Smooth muscle cell (in vitro differentiated cells): Measurements from ENCODE around the gene AFG1L. TPM values are rescaled to one million over a fixed set of nuclear protein-coding genes. Genes with fewer than 3 reads are reported as not detected.

ENCODE experiments used
- DNase-seq: peaks from one replicate; lab custom pipeline; 2025; ENCODE audit not compliant: unreplicated experiment; lab: John Stamatoyannopoulos, UW
- H2AFZ ChIP-seq: fragments of 200-600 bp; sonication (generic); 2 replicates; pipeline ENCODE4 v1.6.0; 2016; ENCODE audit warnings: antibody characterized with exemption, low read depth, mild to moderate bottlenecking
- H3F3A ChIP-seq: fragments of 200-600 bp; sonication (generic); 2 replicates; pipeline ENCODE4 v1.6.0; 2017; ENCODE audit warnings: antibody characterized with exemption, low read depth
- H3K27ac ChIP-seq: fragments of 200-600 bp; sonication (generic); 2 replicates; pipeline ENCODE4 v1.5.1; 2016; ENCODE audit warnings: low read depth, mild to moderate bottlenecking
- H3K27me3 ChIP-seq: fragments of 200-600 bp; sonication (generic); 2 replicates; pipeline ENCODE4 v1.6.1; 2016; ENCODE audit warnings: low read depth, mild to moderate bottlenecking
- H3K36me3 ChIP-seq: fragments of 200-600 bp; sonication (generic); 2 replicates; pipeline ENCODE4 v1.5.1; 2016; ENCODE audit warnings: low read depth
- H3K4me1 ChIP-seq: fragments of 200-600 bp; sonication (generic); 2 replicates; pipeline ENCODE4 v1.5.1; 2016; ENCODE audit warnings: low read depth
- H3K4me2 ChIP-seq: fragments of 200-600 bp; sonication (generic); 2 replicates; pipeline ENCODE4 v1.6.0; 2016; ENCODE audit warnings: mild to moderate bottlenecking
- H3K4me3 ChIP-seq: fragments of 200-600 bp; sonication (generic); 2 replicates; pipeline ENCODE4 v1.5.1; 2016; ENCODE audit warnings: mild to moderate bottlenecking
- H3K79me2 ChIP-seq: fragments of 200-600 bp; sonication (generic); 2 replicates; pipeline ENCODE4 v1.6.0; 2016; ENCODE audit warnings: low read depth, mild to moderate bottlenecking
- H3K9ac ChIP-seq: fragments of 200-600 bp; sonication (generic); 2 replicates; pipeline ENCODE4 v1.6.0; 2016; ENCODE audit warnings: low read depth
- H3K9me3 ChIP-seq: fragments of 200-600 bp; sonication (generic); replicated peaks from 2 replicates; pipeline ENCODE4 v1.5.1; 2016; ENCODE audit warnings: low read depth
- H4K20me1 ChIP-seq: fragments of 200-600 bp; sonication (generic); 2 replicates; pipeline ENCODE4 v1.6.0; 2016; ENCODE audit warnings: low read depth
- WGBS: methylation state at CpG from one replicate; pipeline ENCODE4 v1.1.7; 2016; ENCODE audit warnings: low lambda C conversion rate; 5-methylcytosine and 5-hydroxymethylcytosine counted together
- polyA plus RNA-seq: library from polyadenylated mRNA; unstranded; fragments of >200 nt; fragmentation: Nextera tagmentation; extraction: Ambion mirVana; gene quantifications from 2 replicates; pipeline ENCODE4 v1.2.1, GENCODE V29; 2016
- total RNA-seq: library from RNA; depleted of rRNA; stranded (reverse); fragments of >200 nt; gene quantifications from 2 replicates; pipeline ENCODE4 v1.2.3, GENCODE V29; 2014
- TF ChIP-seq, protein P1 (sequence below): fragments of 200-600 bp; sonication (generic); IDR thresholded peaks from 2 replicates; pipeline ENCODE4 v1.5.1; 2017; ENCODE audit warnings: borderline replicate concordance, mild to moderate bottlenecking, antibody characterized with exemption; ENCODE audit not compliant: insufficient read depth, poor library complexity, severe bottlenecking

Gene AFG1L
- total and polyA plus RNA-seq, 2 experiments from 2014 or later: 4.0 to 5.7 TPM

DNA sequence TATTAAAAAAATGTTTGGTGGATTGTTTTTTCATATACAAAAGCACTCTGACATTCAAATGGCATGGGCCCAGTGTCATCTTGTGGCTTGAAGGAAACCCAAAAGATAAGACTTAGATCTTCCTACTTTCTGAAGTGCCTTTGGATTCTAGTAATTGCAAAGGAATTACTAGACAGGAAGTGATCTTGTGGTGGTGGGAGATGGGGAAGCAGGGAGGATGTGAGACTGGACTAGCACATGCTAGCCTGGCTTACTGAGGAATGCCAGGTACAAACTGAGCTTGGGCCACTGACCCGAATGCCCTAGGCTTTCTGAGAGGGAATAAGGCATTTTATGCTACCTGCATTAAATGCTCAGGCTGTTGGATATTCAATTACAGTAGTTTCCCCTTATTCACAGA, 59.0 kb downstream of the AFG1L start:
- TF ChIP-seq, protein P1, sequence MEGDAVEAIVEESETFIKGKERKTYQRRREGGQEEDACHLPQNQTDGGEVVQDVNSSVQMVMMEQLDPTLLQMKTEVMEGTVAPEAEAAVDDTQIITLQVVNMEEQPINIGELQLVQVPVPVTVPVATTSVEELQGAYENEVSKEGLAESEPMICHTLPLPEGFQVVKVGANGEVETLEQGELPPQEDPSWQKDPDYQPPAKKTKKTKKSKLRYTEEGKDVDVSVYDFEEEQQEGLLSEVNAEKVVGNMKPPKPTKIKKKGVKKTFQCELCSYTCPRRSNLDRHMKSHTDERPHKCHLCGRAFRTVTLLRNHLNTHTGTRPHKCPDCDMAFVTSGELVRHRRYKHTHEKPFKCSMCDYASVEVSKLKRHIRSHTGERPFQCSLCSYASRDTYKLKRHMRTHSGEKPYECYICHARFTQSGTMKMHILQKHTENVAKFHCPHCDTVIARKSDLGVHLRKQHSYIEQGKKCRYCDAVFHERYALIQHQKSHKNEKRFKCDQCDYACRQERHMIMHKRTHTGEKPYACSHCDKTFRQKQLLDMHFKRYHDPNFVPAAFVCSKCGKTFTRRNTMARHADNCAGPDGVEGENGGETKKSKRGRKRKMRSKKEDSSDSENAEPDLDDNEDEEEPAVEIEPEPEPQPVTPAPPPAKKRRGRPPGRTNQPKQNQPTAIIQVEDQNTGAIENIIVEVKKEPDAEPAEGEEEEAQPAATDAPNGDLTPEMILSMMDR: no peak
- no peaks in the 10 kb centered on the region for H3K9me3 ChIP-seq

DNA sequence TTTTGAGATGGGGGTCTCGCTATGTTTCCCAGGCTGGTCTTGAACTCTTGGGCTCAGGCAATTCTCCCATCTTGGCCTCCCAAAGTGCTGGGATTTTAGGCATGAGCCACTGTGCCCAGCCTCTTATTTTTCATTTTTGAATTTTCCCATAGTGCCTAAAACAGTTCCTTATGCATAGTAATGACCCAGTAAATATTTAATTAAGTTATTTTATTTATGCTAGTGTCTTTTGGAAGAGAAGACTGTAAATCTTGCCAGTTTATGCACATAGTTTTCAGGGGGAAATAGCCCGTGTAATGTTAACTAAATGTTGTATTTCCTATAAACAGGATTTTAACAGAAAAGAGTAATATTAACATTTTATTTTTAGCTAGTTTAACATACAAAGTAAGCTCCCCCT, 60.3 kb downstream of the AFG1L start:
- Histone ChIP-seq H3F3A (no peaks in the 10 kb centered on the region), H3K4me3 (no peak overlapping the region), H3K36me3 (no peaks in the 10 kb centered on the region), H3K27me3 (no peaks in the 10 kb centered on the region), H2AFZ (no peak overlapping the region), H4K20me1 (no peaks in the 10 kb centered on the region), H3K9me3 (no peaks in the 10 kb centered on the region), H3K4me1 (no peaks in the 10 kb centered on the region), H3K4me2 (no peak overlapping the region), H3K9ac (no peak overlapping the region), H3K27ac (no peak overlapping the region), H3K79me2 (no peaks in the 10 kb centered on the region)
- TF ChIP-seq, protein P1: no peak
- 94% methylated on average over 2 of the region's 2 CpGs for WGBS
- no peak for DNase-seq

More for the DNA sequence above, 59.0 kb downstream of the AFG1L start:
- no peak for DNase-seq
- H4K20me1 ChIP-seq: no peaks in the 10 kb centered on the region
- no peak overlapping the region for H3K4me3 ChIP-seq
- H3K9ac ChIP-seq: no peak overlapping the region
- no peak overlapping the region for H3K4me2 ChIP-seq
- no peaks in the 10 kb centered on the region for H3F3A ChIP-seq
- H2AFZ ChIP-seq: no peak overlapping the region
- H3K79me2 ChIP-seq: no peaks in the 10 kb centered on the region
- no peaks in the 10 kb centered on the region for H3K4me1 ChIP-seq
- WGBS: 78% methylated on average over 1 of the region's 1 CpG
- H3K27me3 ChIP-seq: no peaks in the 10 kb centered on the region
- H3K27ac ChIP-seq: no peak overlapping the region
- H3K36me3 ChIP-seq: no peaks in the 10 kb centered on the region

DNA sequence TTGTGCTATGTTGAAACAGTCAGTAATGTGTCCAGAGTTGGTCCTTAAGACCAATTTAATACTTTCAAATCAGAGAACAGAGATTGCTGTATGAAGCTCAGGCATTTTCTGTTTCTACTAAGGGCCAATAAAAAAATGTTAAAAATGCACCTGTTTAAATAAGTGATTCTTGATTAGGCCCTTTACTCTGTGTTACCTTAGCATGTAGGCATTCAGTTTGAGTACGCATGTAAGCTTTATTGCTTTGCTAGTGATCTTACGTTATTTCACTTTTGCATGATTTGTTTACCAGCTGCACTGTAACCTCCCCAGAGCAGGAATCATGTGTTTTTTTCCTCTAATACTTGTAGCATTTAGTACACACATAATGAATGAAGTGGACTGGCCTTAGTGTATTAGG, 61.0 kb downstream of the AFG1L start:
- Histone ChIP-seq H3K79me2 (no peaks in the 10 kb centered on the region), H3K9ac (no peak overlapping the region), H3F3A (no peaks in the 10 kb centered on the region), H3K27me3 (no peaks in the 10 kb centered on the region), H3K4me2 (no peak overlapping the region), H2AFZ (no peak overlapping the region), H3K27ac (no peak overlapping the region), H3K4me3 (no peak overlapping the region), H4K20me1 (no peaks in the 10 kb centered on the region), H3K9me3 (no peaks in the 10 kb centered on the region), H3K36me3 (no peaks in the 10 kb centered on the region), H3K4me1 (no peaks in the 10 kb centered on the region)
- 96% methylated on average over 2 of the region's 2 CpGs for WGBS
- no peak for DNase-seq
- TF ChIP-seq, protein P1: no peak
